Gastrocnemius medialis (tissue), 4 donors: ENCODE data around the gene AFAP1. TPM values are rescaled to one million over a fixed set of nuclear protein-coding genes. Genes with fewer than 3 reads are reported as not detected.

ENCODE experiments used
- ATAC-seq, 2 donors: fragments of 150-250 bp; one replicate each; pipeline ENCODE4 v1.9.1; 2016
- DNase-seq, 2 donors: peaks; one replicate each; pipeline ENCODE4 v3.0.0-alpha.2; 2019
- H3K27ac ChIP-seq, 4 donors: fragments of 200-600 bp; sonication (generic); 1 replicate in 1 of 4; 2 replicates in 3 of 4; pipeline ENCODE4 v1.5.1; 2016 to 2018; ENCODE audit warnings: mild to moderate bottlenecking in 2 of 4, moderate library complexity in 1 of 4
- H3K27me3 ChIP-seq, 3 donors: fragments of 200-600 bp; sonication (generic) in 2 of 3; 1 replicate in 1 of 3; 2 replicates in 2 of 3; pipeline versions ENCODE4 v1.5.1 to v1.6.0; 2016 to 2019; ENCODE audit warnings: mild to moderate bottlenecking in 1 of 3, moderate library complexity in 1 of 3
- H3K36me3 ChIP-seq, 2 donors: fragments of 200-600 bp; sonication (generic) in 1 of 2; one replicate each; pipeline ENCODE4 v1.5.1; 2017 to 2018
- H3K4me1 ChIP-seq, 2 donors: fragments of 200-600 bp; sonication (generic) in 1 of 2; one replicate each; pipeline ENCODE4 v1.5.1; 2016 to 2017; ENCODE audit warnings: mild to moderate bottlenecking in 2 of 2
- H3K4me3 ChIP-seq, 4 donors: fragments of 200-600 bp; sonication (generic) in 3 of 4; 1 replicate in 1 of 4; 2 replicates in 3 of 4; pipeline ENCODE4 v1.5.1; 2016 to 2019; ENCODE audit warnings: mild to moderate bottlenecking in 2 of 4
- H3K9me3 ChIP-seq, 3 donors: fragments of 200-600 bp; sonication (generic) in 2 of 3; 1 replicate in 1 of 3; 2 replicates in 2 of 3; pipeline ENCODE4 v1.5.1; 2016 to 2019
- POLR2A ChIP-seq, 2 donors: fragments of 450-650 bp; IDR thresholded peaks; one replicate each; pipeline ENCODE4 v1.6.1; 2017; ENCODE audit warnings: antibody characterized with exemption in 2 of 2, mild to moderate bottlenecking in 2 of 2, moderate library complexity in 2 of 2
- in situ Hi-C, 4 donors: fragments of 200-750 bp; cut with MboI; loops; one replicate each; pipeline versions ENCODE4 v1.15.0 to v1.8.0; 2017; ENCODE audit warnings: low sequenced_read_pairs in 4 of 4
- intact Hi-C: fragments of 100-400 bp; cut with DNase I; formaldehyde crosslinking; loops from one replicate; pipeline ENCODE4 v1.15.1; 2023; ENCODE audit warnings: low total_unique reads
- total RNA-seq, 4 donors: library from RNA; depleted of rRNA; stranded (reverse); fragments of >200 nt; gene quantifications; one replicate each; pipeline versions ENCODE4 v1.1.0 to v1.2.3, GENCODE V29; 2016
- TF ChIP-seq, protein P1 (sequence below), 5 experiments: fragments of 450-650 bp in 3 of 5; fragments of 200-600 bp in 2 of 5; sonication (generic) in 2 of 5; IDR thresholded peaks in 4 of 5; conservative IDR thresholded peaks in 1 of 5; 1 replicate in 4 of 5; 2 replicates in 1 of 5; pipeline ENCODE4 v1.5.1; 2016 to 2019; ENCODE audit warnings: antibody characterized with exemption in 5 of 5, mild to moderate bottlenecking in 3 of 5, moderate library complexity in 3 of 5

The AFAP1 gene
- total RNA-seq, 4 donors from 2014 or later: 1.5 to 8.6 (median 3.5) TPM

DNA sequence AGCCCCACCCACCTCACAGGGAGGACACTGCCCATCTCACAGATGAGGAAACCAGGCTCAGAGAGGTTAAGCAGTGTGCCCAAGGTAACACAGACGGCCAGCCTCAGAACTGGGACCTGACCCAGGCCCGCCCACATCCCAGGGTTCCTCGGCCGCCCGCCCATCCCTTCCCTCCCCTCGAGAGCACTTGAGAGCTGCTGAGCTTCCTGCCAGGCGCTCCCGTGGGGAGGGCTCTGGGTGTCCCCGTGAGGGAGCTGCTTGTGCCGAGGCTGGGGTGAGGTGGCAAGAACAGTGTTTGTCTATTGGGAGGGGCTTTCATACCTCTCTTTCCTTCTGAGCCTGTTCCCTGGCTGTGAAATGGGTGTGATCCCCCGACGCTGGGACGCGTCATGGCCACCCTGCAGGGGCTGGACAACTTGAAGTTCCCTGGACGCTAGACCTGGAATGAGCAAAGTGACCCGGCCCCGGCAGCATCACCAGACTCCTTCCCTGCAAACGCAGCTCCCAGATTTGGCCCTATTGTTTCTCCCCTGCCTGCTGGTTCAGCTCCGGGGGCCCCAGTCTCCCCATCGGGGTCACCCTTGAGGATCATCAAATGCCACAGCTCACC, 204.9 kb downstream of the AFAP1 start:
- H3K4me1 ChIP-seq: no peaks in the 10 kb centered on the region
- H3K36me3 ChIP-seq: no peaks in the 10 kb centered on the region
- ATAC-seq (no peak), DNase-seq (no peak)
- H3K27ac ChIP-seq: no peak overlapping the region
- H3K27me3 ChIP-seq: no peaks in the 10 kb centered on the region
- TF ChIP-seq POLR2A (IDR thresholded peaks at IDR 0.05): no peak
- TF ChIP-seq, protein P1, sequence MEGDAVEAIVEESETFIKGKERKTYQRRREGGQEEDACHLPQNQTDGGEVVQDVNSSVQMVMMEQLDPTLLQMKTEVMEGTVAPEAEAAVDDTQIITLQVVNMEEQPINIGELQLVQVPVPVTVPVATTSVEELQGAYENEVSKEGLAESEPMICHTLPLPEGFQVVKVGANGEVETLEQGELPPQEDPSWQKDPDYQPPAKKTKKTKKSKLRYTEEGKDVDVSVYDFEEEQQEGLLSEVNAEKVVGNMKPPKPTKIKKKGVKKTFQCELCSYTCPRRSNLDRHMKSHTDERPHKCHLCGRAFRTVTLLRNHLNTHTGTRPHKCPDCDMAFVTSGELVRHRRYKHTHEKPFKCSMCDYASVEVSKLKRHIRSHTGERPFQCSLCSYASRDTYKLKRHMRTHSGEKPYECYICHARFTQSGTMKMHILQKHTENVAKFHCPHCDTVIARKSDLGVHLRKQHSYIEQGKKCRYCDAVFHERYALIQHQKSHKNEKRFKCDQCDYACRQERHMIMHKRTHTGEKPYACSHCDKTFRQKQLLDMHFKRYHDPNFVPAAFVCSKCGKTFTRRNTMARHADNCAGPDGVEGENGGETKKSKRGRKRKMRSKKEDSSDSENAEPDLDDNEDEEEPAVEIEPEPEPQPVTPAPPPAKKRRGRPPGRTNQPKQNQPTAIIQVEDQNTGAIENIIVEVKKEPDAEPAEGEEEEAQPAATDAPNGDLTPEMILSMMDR (IDR thresholded peaks at IDR 0.05 in 4 of 5, conservative IDR thresholded peaks at IDR 0.05 in 1 of 5): no peak
- H3K4me3 ChIP-seq: no peak overlapping the region
- H3K9me3 ChIP-seq: no peaks in the 10 kb centered on the region
- in situ Hi-C loops: no loop called here
- intact Hi-C loops: no loop called here

DNA sequence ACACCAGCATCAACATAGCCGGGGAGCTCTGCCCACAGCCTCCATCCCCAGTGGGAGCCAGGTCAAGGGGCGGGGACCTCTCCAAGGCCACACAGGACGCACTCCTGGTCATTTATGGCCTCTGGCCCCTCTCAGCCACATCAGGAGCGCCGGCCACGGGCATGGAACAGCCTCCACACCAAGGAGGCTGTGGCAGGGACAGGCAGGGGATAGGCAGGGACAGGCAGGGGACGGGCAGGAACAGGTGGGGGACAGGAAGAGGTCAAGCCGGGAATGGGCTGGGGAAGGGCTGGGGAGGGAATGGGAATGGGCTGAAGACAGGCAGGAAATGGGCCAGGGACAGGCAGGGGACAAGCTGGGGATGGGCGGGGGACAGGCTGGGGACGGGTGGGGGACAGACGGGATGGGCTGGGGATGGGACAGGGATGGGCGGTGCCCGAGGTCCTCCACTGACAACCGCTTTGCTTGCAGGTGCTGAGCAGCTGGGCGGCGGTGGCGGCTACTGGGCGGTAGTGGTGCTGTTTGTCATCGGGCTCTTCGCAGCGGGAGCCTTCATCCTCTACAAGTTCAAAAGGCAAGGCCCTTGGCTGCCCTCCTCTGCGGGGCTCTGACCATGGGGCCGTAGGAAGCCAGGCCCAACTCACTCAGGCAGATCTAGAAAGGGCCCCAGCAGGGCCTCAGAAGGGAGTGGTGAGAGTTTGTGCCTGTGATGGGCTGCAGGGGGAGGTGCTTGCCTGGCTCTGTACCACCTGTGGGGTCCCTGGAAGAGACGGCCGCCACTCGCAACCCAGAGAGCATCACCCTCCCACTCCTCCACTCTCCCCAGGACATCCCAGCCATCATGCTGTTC, 205.6 kb downstream of the AFAP1 start:
- TF ChIP-seq POLR2A (IDR thresholded peaks at IDR 0.05): no peak
- TF ChIP-seq, protein P1 (IDR thresholded peaks at IDR 0.05 in 4 of 5, conservative IDR thresholded peaks at IDR 0.05 in 1 of 5): no peak
- ATAC-seq (no peak), DNase-seq (no peak)
- Histone ChIP-seq H3K36me3 (no peaks in the 10 kb centered on the region), H3K27me3 (no peaks in the 10 kb centered on the region), H3K4me1 (no peaks in the 10 kb centered on the region), H3K9me3 (no peaks in the 10 kb centered on the region), H3K27ac (no peak overlapping the region), H3K4me3 (no peak overlapping the region)
- in situ Hi-C loops: no loop called here
- intact Hi-C loops: no loop called here

DNA sequence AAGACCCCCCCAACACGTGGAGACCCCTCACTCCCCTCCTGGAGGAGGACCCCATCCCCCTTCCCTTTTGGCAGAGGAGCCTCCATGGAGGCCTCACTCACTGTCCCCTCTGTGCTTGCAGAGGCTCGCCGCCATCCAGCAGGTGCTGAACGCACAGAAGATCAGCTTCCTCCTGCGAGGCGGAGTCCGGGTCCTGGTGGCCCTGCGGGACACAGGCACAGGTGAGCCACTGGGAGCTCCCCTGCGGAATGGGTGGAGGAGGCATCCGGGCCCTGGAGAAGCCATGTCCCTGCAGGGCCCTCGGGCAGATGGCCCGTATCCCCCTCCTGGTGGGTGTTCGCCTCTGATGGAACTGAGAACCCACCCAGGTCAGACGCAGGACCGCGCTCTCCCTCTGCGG, 206.5 kb downstream of the AFAP1 start:
- Histone ChIP-seq H3K27ac (no peak overlapping the region), H3K4me3 (no peak overlapping the region), H3K4me1 (no peaks in the 10 kb centered on the region), H3K27me3 (no peaks in the 10 kb centered on the region), H3K36me3 (no peaks in the 10 kb centered on the region), H3K9me3 (no peaks in the 10 kb centered on the region)
- in situ Hi-C loops (no loop called here), intact Hi-C loops (no loop called here)
- no peak for TF ChIP-seq POLR2A (IDR thresholded peaks at IDR 0.05)
- ATAC-seq (no peak), DNase-seq (no peak)

GRCh38 chr4:7732263-7732662, 207.4 kb downstream of the AFAP1 start:
- Histone ChIP-seq H3K36me3 (no peaks in the 10 kb centered on the region), H3K4me1 (no peaks in the 10 kb centered on the region), H3K27ac (no peak overlapping the region), H3K4me3 (no peak overlapping the region), H3K27me3 (no peaks in the 10 kb centered on the region), H3K9me3 (no peaks in the 10 kb centered on the region)
- in situ Hi-C loops (no loop called here), intact Hi-C loops (no loop called here)
- TF ChIP-seq, protein P1 (IDR thresholded peaks at IDR 0.05 in 4 of 5, conservative IDR thresholded peaks at IDR 0.05 in 1 of 5): no peak
- no peak for TF ChIP-seq POLR2A (IDR thresholded peaks at IDR 0.05)
- DNase-seq (no peak), ATAC-seq (no peak)

- Histone ChIP-seq H3K4me3 (no peak overlapping the region), H3K9me3 (no peaks in the 10 kb centered on the region), H3K27me3 (no peaks in the 10 kb centered on the region), H3K4me1 (no peaks in the 10 kb centered on the region), H3K36me3 (no peaks in the 10 kb centered on the region), H3K27ac (no peak overlapping the region)
- in situ Hi-C loops (no loop called here), intact Hi-C loops (no loop called here)
- TF ChIP-seq, protein P1 (IDR thresholded peaks at IDR 0.05 in 4 of 5, conservative IDR thresholded peaks at IDR 0.05 in 1 of 5): no peak
- no peak for TF ChIP-seq POLR2A (IDR thresholded peaks at IDR 0.05)
- DNase-seq (no peak), ATAC-seq (no peak)
Measured at GRCh38 chr4:7731437-7731836, 208.2 kb downstream of the AFAP1 start.
